ENCODE measurements around the gene ADGRL1.
"Not testable (repeated sequence)": the region's sequence is repeated elsewhere in the genome, so short reads cannot be mapped to it uniquely, and the experiment has no call there.

ADGRL1 gene

GRCh38 chr19:14205452-14206287 lies at the start of gene ADGRL1:
TSS of gene ADGRL1 (minus strand) at chr19:14206169. CDS start at chr19:14183602, 22,567 bp downstream.
- DNase-seq = not testable (repeated sequence)

GRCh38 chr19:14255316-14255715 lies 49.3 kb upstream of the ADGRL1 start:
- not testable (repeated sequence) for DNase-seq

- not testable (repeated sequence) for DNase-seq
These were observed 48.0 kb upstream of the ADGRL1 start for GRCh38 chr19:14253822-14254599.

GRCh38 chr19:14252136-14252535 lies 46.2 kb upstream of the ADGRL1 start:
- not testable (repeated sequence) for DNase-seq

GRCh38 chr19:14250870-14251269 lies 44.9 kb upstream of the ADGRL1 start:
- no peak for DNase-seq

- DNase-seq = not testable (repeated sequence)
These were observed 44.3 kb upstream of the ADGRL1 start for GRCh38 chr19:14250315-14250714.

- DNase-seq = not testable (repeated sequence)
These were observed 43.9 kb upstream of the ADGRL1 start for GRCh38 chr19:14249891-14250290.

- DNase-seq = not testable (repeated sequence)
These were observed 43.2 kb upstream of the ADGRL1 start for GRCh38 chr19:14249012-14249754.

GRCh38 chr19:14248578-14249011 lies 42.6 kb upstream of the ADGRL1 start:
- peak; percentile 20 for DNase-seq

GRCh38 chr19:14247548-14248471 lies 41.8 kb upstream of the ADGRL1 start:
- not testable (repeated sequence) for DNase-seq

GRCh38 chr19:14247205-14247547 lies 41.2 kb upstream of the ADGRL1 start:
- not testable (repeated sequence) for DNase-seq

GRCh38 chr19:14244393-14244792 lies 38.4 kb upstream of the ADGRL1 start:
- not testable (repeated sequence) for DNase-seq

GRCh38 chr19:14243718-14244117 lies 37.7 kb upstream of the ADGRL1 start:
- DNase-seq = not testable (repeated sequence)

- DNase-seq = no peak
These were observed 31.3 kb upstream of the ADGRL1 start for GRCh38 chr19:14237014-14237941.

GRCh38 chr19:14232945-14233344 lies 27.0 kb upstream of the ADGRL1 start:
- DNase-seq = not testable (repeated sequence)

GRCh38 chr19:14228446-14229071 lies 22.6 kb upstream of the ADGRL1 start:
- not testable (repeated sequence) for DNase-seq

- not testable (repeated sequence) for DNase-seq
These were observed 20.5 kb upstream of the ADGRL1 start for GRCh38 chr19:14226498-14226897.

- no peak for DNase-seq
These were observed 16.9 kb upstream of the ADGRL1 start for GRCh38 chr19:14222886-14223285.

GRCh38 chr19:14221345-14221744 lies 15.4 kb upstream of the ADGRL1 start:
- DNase-seq = peak; percentile 65

Measured in NCI-H226 (cell line).